ENCODE results near the gene AREL1. TPM values are rescaled to one million over a fixed set of nuclear protein-coding genes. Genes with fewer than 3 reads are reported as not detected.

The AREL1 gene
- total and polyA plus RNA-seq, 10 of the 15 experiments (the other 5 are each of a cell fraction or from before 2014, with no cell fraction given) = 6.2 to 40.4 (median 23.7) TPM

DNA sequence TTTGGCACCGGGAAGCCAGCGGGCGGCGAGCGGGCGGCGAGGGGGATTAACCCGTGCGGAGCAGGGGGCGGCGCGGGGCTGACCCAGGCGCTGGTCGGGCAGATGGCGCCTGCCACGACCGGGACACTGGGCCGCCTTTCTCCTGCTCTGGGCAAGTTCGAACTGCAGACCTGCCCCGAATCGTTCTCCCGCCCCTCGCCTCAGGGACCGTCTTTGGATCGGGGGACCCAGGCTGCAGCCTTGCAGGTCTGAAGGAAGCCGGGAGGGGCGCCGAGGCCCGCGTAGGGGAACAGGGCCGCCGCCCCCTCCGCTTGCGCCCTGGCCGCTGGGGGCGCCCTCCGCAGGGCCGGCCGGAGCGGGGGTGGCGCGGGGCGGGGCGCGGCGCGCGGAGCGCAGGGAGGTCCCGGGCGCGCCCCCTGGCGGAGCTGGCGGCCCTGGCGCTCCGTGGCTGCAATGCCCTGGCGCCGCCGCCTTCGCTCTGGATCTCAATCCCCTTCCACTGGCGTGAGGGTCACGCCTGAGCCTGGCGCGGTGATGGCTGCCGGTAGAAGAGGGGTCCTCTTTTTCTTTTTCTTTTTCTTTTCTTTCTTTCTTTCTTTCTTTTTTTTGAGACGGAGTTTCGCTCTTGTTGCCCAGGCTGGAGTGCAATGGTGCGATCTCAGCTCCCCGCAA lies 100.4 kb downstream of the AREL1 start (continued):
- TF ChIP-seq, protein P1, sequence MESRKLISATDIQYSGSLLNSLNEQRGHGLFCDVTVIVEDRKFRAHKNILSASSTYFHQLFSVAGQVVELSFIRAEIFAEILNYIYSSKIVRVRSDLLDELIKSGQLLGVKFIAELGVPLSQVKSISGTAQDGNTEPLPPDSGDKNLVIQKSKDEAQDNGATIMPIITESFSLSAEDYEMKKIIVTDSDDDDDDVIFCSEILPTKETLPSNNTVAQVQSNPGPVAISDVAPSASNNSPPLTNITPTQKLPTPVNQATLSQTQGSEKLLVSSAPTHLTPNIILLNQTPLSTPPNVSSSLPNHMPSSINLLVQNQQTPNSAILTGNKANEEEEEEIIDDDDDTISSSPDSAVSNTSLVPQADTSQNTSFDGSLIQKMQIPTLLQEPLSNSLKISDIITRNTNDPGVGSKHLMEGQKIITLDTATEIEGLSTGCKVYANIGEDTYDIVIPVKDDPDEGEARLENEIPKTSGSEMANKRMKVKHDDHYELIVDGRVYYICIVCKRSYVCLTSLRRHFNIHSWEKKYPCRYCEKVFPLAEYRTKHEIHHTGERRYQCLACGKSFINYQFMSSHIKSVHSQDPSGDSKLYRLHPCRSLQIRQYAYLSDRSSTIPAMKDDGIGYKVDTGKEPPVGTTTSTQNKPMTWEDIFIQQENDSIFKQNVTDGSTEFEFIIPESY (IDR thresholded peaks at IDR 0.05) = peak; percentile 56; the same call in 1 of the 2 replicates
- TF ChIP-seq, protein P2, sequence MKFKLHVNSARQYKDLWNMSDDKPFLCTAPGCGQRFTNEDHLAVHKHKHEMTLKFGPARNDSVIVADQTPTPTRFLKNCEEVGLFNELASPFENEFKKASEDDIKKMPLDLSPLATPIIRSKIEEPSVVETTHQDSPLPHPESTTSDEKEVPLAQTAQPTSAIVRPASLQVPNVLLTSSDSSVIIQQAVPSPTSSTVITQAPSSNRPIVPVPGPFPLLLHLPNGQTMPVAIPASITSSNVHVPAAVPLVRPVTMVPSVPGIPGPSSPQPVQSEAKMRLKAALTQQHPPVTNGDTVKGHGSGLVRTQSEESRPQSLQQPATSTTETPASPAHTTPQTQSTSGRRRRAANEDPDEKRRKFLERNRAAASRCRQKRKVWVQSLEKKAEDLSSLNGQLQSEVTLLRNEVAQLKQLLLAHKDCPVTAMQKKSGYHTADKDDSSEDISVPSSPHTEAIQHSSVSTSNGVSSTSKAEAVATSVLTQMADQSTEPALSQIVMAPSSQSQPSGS (IDR thresholded peaks at IDR 0.05; ENCODE audit: low read length) = no peak
- TF ChIP-seq SP1 (IDR thresholded peaks at IDR 0.05; ENCODE audit: low read depth, low read length) (no peak), ETV6 (conservative IDR thresholded peaks at IDR 0.05 in 1 of 2, IDR thresholded peaks at IDR 0.05 in 1 of 2; ENCODE audit: borderline replicate concordance in 1 of 2, low read depth in 1 of 2) (no peak), CEBPB (IDR thresholded peaks at IDR 0.05; ENCODE audit: borderline replicate concordance in 1 of 2, low read depth in 2 of 2, low read length in 2 of 2) (no peak), BMI1 (IDR thresholded peaks at IDR 0.05; ENCODE audit: borderline replicate concordance) (no peak), BCL3 (IDR thresholded peaks at IDR 0.05; ENCODE audit: borderline replicate concordance, insufficient read depth, low read depth, low read length, poor library complexity, severe bottlenecking) (no peak), E2F4 (IDR thresholded peaks at IDR 0.05; ENCODE audit: low read depth, low read length) (no peak), MTA3 (IDR thresholded peaks at IDR 0.05; ENCODE audit: borderline replicate concordance, low read length) (no peak), CBX5 (IDR thresholded peaks at IDR 0.05; ENCODE audit: low read depth) (no peak), RB1 (IDR thresholded peaks at IDR 0.05; ENCODE audit: borderline replicate concordance) (peak; percentile 57; the same call in 1 of the 2 replicates), POU2F2 (IDR thresholded peaks at IDR 0.05; ENCODE audit: borderline replicate concordance, low read depth, low read length) (no peak), MLLT1 (IDR thresholded peaks at IDR 0.05) (peak; percentile 69), RELA (IDR thresholded peaks at IDR 0.05; ENCODE audit: borderline replicate concordance, partially characterized antibody) (no peak), PAX8 (IDR thresholded peaks at IDR 0.05) (no peak), SMC3 (IDR thresholded peaks at IDR 0.05; ENCODE audit: borderline replicate concordance, low read length) (no peak; the same call in 1 of the 2 replicates), STAT3 (IDR thresholded peaks at IDR 0.05; ENCODE audit: low read depth, low read length) (no peak)
- TF ChIP-seq, protein P3, sequence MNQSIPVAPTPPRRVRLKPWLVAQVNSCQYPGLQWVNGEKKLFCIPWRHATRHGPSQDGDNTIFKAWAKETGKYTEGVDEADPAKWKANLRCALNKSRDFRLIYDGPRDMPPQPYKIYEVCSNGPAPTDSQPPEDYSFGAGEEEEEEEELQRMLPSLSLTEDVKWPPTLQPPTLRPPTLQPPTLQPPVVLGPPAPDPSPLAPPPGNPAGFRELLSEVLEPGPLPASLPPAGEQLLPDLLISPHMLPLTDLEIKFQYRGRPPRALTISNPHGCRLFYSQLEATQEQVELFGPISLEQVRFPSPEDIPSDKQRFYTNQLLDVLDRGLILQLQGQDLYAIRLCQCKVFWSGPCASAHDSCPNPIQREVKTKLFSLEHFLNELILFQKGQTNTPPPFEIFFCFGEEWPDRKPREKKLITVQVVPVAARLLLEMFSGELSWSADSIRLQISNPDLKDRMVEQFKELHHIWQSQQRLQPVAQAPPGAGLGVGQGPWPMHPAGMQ (IDR thresholded peaks at IDR 0.05; ENCODE audit: borderline replicate concordance) = no peak
- TF ChIP-seq, protein P4, sequence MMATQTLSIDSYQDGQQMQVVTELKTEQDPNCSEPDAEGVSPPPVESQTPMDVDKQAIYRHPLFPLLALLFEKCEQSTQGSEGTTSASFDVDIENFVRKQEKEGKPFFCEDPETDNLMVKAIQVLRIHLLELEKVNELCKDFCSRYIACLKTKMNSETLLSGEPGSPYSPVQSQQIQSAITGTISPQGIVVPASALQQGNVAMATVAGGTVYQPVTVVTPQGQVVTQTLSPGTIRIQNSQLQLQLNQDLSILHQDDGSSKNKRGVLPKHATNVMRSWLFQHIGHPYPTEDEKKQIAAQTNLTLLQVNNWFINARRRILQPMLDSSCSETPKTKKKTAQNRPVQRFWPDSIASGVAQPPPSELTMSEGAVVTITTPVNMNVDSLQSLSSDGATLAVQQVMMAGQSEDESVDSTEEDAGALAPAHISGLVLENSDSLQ (IDR thresholded peaks at IDR 0.05) = no peak

Data from GM12878 (cell line).